Mucosa of descending colon (tissue), 3 donors: ENCODE measurements around the gene MBIP. TPM values are rescaled to one million over a fixed set of nuclear protein-coding genes. Genes with fewer than 3 reads are reported as not detected.

Experiments
- ATAC-seq: fragments of 200-7000 bp; cut with Tn5 transposase; one replicate; pipeline ENCODE4 v1.9.1; 2020; ENCODE audit warnings: mild to moderate bottlenecking, moderate library complexity
- DNase-seq, 3 donors: peaks; one replicate each; pipeline ENCODE4 v3.0.0-alpha.2; 2020
- H3K36me3 ChIP-seq: fragments of 200-600 bp; one replicate; pipeline ENCODE4 v1.8.0; 2021; ENCODE audit warnings: low read depth, mild to moderate bottlenecking
- H3K4me1 ChIP-seq: fragments of 200-600 bp; one replicate; pipeline ENCODE4 v1.8.0; 2021; ENCODE audit warnings: low read depth, mild to moderate bottlenecking
- H3K4me3 ChIP-seq: fragments of 200-600 bp; one replicate; pipeline ENCODE4 v1.8.0; 2021; ENCODE audit warnings: mild to moderate bottlenecking
- H3K9me3 ChIP-seq: fragments of 200-600 bp; one replicate; pipeline ENCODE4 v1.8.0; 2021; ENCODE audit warnings: mild to moderate bottlenecking
- intact Hi-C, 2 donors: fragments of 100-400 bp; cut with DNase I in 1 of 2; cut with micrococcal nuclease in 1 of 2; formaldehyde crosslinking; loops; one replicate each; pipeline versions ENCODE4 v1.11.0 to v1.11.1; 2022; cut with DNase I, micrococcal nuclease
- long read RNA-seq, 2 donors: library from polyadenylated mRNA; unstranded; transcript quantifications; one replicate each; pipeline ENCODE4 v2.0.0, GENCODE V29; 2019 to 2021
- total RNA-seq, 3 donors: library from RNA; stranded (reverse); fragmentation: NEBNext Ultra II Directional in 2 of 3; extraction: Animal tissue kit (Norgen Biotek cat#: 25700) in 2 of 3; gene quantifications; one replicate each; pipeline versions ENCODE4 v1.2.1 to v1.2.4, GENCODE V29; 2021 to 2023
- TF ChIP-seq, protein P1 (sequence below): fragments of 200-600 bp; IDR thresholded peaks from one replicate; pipeline ENCODE4 v1.8.0; 2022; ENCODE audit warnings: antibody characterized with exemption, mild to moderate bottlenecking
- donor health status: DM: no; HTN: no; CAD: no; lungs with moderate emphysema.
- donor health status: DM: no; HTN: no; CAD: no.
- donor health status: DM: no; HTN: yes; CAD: no.

Gene MBIP, protein sequence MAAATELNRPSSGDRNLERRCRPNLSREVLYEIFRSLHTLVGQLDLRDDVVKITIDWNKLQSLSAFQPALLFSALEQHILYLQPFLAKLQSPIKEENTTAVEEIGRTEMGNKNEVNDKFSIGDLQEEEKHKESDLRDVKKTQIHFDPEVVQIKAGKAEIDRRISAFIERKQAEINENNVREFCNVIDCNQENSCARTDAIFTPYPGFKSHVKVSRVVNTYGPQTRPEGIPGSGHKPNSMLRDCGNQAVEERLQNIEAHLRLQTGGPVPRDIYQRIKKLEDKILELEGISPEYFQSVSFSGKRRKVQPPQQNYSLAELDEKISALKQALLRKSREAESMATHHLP
- 10 to 100 TPM; 20.6 to 22.6 (median 21.4) TPM for total RNA-seq
- long read RNA-seq, donor 1, transcript MBIP-203 (9 exons, 1,648 nt) = major isoform, 5 of 9 reads
- long read RNA-seq, donor 1, partial matches to known transcripts = 2 of 9 reads
- long read RNA-seq, donor 1, other reads (novel, unspliced or antisense) = 0 of 9 reads
- long read RNA-seq, donor 2, transcript MBIP-203 (9 exons, 1,648 nt) = major isoform, 11 of 17 reads
- long read RNA-seq, donor 2, partial matches to known transcripts = 2 of 17 reads
- long read RNA-seq, donor 2, other reads (novel, unspliced or antisense) = 2 of 17 reads

DNA sequence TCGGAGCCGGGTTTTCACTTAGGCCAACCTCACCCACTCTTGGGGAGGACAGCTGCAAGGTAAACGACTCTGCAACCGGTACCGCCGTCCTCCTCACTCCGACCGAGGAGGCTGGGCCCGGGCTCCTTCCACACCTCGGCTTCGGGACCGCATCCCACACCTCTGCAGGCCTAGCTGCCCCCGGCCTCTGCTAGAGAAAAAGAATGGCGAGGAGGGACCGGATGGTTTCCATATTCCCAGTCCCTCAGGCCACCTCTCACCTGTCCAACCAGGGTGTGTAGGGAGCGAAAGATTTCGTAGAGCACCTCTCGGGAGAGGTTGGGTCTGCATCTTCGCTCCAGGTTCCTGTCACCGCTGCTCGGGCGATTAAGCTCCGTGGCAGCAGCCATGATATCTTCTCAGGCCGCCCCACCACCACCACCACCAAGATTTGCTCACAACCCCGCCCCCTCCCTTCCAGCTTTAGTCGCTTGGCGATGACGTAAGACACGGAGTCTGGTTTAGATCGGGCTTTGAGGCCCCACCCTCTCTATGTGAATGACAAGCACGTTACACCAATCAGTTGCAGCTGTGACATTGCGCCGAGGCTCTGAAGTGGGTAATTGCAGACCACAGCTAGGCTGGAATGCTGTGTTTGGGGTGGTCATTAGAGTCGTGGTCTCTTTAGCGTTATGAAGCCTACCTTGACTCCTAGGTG lies at the start of gene MBIP:
Gene MBIP, minus strand, starts transcription at position 438 of the 697 bp plus-strand sequence. Its CDS starts 49 bp downstream, at position 389.
- Histone ChIP-seq H3K36me3 (no peaks in the 10 kb centered on the region), H3K9me3 (no peaks in the 10 kb centered on the region), H3K4me3 (peak within 1 kb of the TSS; percentile 65), H3K4me1 (peaks cover 16% of the 10 kb centered on the region)
- intact Hi-C loops = no loop called here
- DNase-seq = peak; percentile 88 to 98 (median 90)
- peak; percentile 100 for ATAC-seq
- TF ChIP-seq, protein P1, sequence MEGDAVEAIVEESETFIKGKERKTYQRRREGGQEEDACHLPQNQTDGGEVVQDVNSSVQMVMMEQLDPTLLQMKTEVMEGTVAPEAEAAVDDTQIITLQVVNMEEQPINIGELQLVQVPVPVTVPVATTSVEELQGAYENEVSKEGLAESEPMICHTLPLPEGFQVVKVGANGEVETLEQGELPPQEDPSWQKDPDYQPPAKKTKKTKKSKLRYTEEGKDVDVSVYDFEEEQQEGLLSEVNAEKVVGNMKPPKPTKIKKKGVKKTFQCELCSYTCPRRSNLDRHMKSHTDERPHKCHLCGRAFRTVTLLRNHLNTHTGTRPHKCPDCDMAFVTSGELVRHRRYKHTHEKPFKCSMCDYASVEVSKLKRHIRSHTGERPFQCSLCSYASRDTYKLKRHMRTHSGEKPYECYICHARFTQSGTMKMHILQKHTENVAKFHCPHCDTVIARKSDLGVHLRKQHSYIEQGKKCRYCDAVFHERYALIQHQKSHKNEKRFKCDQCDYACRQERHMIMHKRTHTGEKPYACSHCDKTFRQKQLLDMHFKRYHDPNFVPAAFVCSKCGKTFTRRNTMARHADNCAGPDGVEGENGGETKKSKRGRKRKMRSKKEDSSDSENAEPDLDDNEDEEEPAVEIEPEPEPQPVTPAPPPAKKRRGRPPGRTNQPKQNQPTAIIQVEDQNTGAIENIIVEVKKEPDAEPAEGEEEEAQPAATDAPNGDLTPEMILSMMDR = no peak

- Histone ChIP-seq H3K36me3 (no peaks in the 10 kb centered on the region), H3K4me3 (no peak overlapping the region), H3K4me1 (no peaks in the 10 kb centered on the region), H3K9me3 (no peaks in the 10 kb centered on the region)
- no peak for DNase-seq
- TF ChIP-seq, protein P1 = no peak
- ATAC-seq = no peak
- intact Hi-C loops = no loop called here
Measured at GRCh38 chr14:36367985-36368774, 47.7 kb upstream of the MBIP start.

GRCh38 chr14:36365766-36366165 lies 45.3 kb upstream of the MBIP start:
- TF ChIP-seq, protein P1 = no peak
- no peaks in the 10 kb centered on the region for H3K4me1 ChIP-seq
- no peak overlapping the region for H3K4me3 ChIP-seq
- H3K36me3 ChIP-seq = no peaks in the 10 kb centered on the region
- ATAC-seq (no peak), DNase-seq (peak in 1 of 3 donors; percentile 23)
- intact Hi-C loops = no loop called here
- H3K9me3 ChIP-seq = no peaks in the 10 kb centered on the region

GRCh38 chr14:36363704-36364103 lies 43.3 kb upstream of the MBIP start:
- ATAC-seq = no peak

More at GRCh38 chr14:36363704-36364103, 43.3 kb upstream of the MBIP start:
- intact Hi-C loops = no loop called here
- Histone ChIP-seq H3K9me3 (no peaks in the 10 kb centered on the region), H3K4me1 (no peaks in the 10 kb centered on the region), H3K4me3 (no peak overlapping the region), H3K36me3 (no peaks in the 10 kb centered on the region)
- no peak for DNase-seq
- TF ChIP-seq, protein P1 = no peak
